ENCODE results near the gene PNLDC1.
A peak's percentile ranks its signal among the peaks of the same experiment; 100 is the strongest.

Gene PNLDC1, protein sequence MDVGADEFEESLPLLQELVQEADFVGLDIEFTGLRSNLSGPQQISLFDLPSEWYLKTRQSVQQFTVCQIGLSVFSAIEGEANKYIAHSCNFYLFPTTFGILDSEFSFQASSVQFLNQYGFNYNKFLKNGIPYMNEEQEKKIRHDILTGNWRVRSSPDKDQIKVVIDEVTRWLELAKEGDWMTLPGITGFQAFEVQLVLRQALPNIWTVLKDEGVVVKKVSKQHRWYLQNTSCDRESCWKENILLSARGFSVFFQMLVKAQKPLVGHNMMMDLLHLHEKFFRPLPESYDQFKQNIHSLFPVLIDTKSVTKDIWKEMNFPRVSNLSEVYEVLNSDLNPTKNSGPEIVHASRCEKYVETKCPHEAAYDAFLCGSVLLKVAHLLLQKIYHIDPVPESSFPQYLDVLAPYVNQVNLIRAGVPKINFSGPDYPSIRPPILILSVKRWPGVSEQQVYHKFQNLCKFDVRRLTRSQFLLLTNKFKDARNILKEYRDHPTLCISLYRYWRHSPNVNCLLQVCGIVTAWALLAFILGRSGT

DNA sequence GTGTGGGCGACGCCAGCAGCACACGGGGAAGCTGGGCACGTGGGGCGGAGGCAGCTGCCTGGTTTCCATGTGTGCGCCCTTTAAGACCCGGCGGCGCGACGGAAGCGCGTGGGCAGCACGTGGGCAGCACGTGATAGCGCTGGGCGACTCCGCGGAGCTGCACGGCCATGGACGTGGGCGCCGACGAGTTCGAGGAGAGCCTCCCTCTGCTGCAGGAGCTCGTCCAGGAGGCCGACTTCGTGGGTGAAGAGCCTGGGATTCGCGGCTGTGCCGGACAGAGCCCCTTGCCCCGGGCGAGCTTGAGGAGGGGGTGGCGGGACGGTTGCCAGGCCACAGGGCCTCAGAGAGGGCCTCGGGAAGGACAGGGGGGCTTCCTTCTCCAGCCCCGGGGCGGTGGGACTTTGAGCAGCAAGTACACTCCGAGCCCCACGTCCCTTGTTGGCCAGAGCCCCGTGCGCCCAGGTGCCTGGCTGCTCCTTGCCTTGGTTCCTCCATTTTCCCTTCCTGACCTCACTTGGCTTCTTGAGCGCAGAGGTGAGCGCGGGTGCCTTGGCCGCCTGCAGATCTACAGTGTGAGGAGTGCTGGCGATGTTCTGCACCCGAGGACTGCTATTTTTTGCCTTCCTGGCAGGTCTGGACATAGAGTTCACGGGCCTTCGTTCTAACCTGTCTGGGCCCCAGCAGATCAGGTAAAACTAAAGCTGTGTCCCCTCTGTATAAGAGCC lies at the start of gene PNLDC1:
TSS of gene PNLDC1 (plus strand) at position 136 of the 725 bp plus-strand sequence. CDS start at position 168, 32 bp downstream.
- Histone ChIP-seq H3K36me3 (ENCODE audit: control insufficient read depth, insufficient read depth, low read length) (peaks cover 43% of the 10 kb centered on the region), H3K27me3 (ENCODE audit: control insufficient read depth, insufficient read depth, low read length) (no peaks in the 10 kb centered on the region), H3K9me3 (ENCODE audit: control insufficient read depth, insufficient read depth, low read length) (no peaks in the 10 kb centered on the region), H3K9ac (ENCODE audit: low read depth, low read length) (no peak within 1 kb of the TSS), H3K4me3 (ENCODE audit: low read depth, low read length) (no peak within 1 kb of the TSS), H3K27ac (ENCODE audit: low read depth, low read length) (no peak within 1 kb of the TSS), H3K4me1 (ENCODE audit: control insufficient read depth, insufficient read depth, low read length) (no peaks in the 10 kb centered on the region; the same call in 1 of the 2 replicates)

- Histone ChIP-seq H3K9me3 (ENCODE audit: control insufficient read depth, insufficient read depth, low read length) (no peaks in the 10 kb centered on the region), H3K4me3 (ENCODE audit: low read depth, low read length) (no peak overlapping the region), H3K9ac (ENCODE audit: low read depth, low read length) (no peak overlapping the region), H3K27me3 (ENCODE audit: control insufficient read depth, insufficient read depth, low read length) (no peaks in the 10 kb centered on the region), H3K4me1 (ENCODE audit: control insufficient read depth, insufficient read depth, low read length) (no peaks in the 10 kb centered on the region), H3K36me3 (ENCODE audit: control insufficient read depth, insufficient read depth, low read length) (peaks cover 100% of the 10 kb centered on the region), H3K27ac (ENCODE audit: low read depth, low read length) (no peak overlapping the region)
Observed at GRCh38 chr6:159751448-159751847, 48.6 kb upstream of the PNLDC1 start.

DNA sequence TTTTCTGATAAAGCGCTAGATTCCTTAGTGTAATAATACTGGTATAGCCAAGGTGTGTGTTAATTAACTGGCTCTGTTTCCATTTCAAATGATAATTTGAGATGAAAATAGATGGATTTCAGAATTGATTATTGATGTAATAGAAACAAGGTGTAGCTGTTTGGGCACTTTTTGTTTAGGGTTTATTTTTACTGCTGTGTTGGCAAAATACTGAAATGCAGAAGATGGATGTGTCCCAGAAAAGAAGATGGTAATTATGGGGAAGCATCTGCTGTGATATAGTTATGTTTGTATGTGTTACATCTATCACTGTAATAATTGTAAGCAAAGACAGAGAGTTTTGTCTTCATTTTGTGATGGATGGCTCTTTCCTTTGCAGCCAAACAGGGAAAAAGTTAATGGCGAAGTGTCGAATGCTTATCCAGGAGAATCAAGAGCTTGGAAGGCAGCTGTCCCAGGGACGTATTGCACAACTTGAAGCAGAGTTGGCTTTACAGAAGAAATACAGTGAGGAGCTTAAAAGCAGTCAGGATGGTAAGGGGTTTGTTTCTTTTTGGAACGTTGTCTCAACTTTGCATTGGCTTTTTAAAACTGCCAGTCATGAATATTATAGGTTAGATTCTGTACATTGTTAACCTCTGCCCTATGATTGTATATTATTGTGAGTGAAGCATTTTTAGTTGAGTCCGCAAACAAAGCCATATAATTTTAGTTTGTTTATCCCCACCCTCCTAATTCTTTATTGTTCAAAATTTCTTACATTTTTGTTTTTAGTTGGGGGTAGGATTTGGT lies 46.8 kb upstream of the PNLDC1 start:
- Histone ChIP-seq H3K4me3 (ENCODE audit: low read depth, low read length) (no peak overlapping the region), H3K36me3 (ENCODE audit: control insufficient read depth, insufficient read depth, low read length) (peaks cover 98% of the 10 kb centered on the region), H3K27me3 (ENCODE audit: control insufficient read depth, insufficient read depth, low read length) (no peaks in the 10 kb centered on the region), H3K4me1 (ENCODE audit: control insufficient read depth, insufficient read depth, low read length) (no peaks in the 10 kb centered on the region), H3K27ac (ENCODE audit: low read depth, low read length) (no peak overlapping the region), H3K9ac (ENCODE audit: low read depth, low read length) (no peak overlapping the region), H3K9me3 (ENCODE audit: control insufficient read depth, insufficient read depth, low read length) (no peaks in the 10 kb centered on the region)

GRCh38 chr6:159754401-159754800 lies 45.7 kb upstream of the PNLDC1 start:
- no peak overlapping the region for H3K9ac ChIP-seq (ENCODE audit: low read depth, low read length)
- no peak overlapping the region for H3K27ac ChIP-seq (ENCODE audit: low read depth, low read length)
- no peak overlapping the region for H3K4me3 ChIP-seq (ENCODE audit: low read depth, low read length)
- H3K4me1 ChIP-seq (ENCODE audit: control insufficient read depth, insufficient read depth, low read length), result peaks cover under 1% of the 10 kb centered on the region; the same call in 1 of the 2 replicates
- H3K27me3 ChIP-seq (ENCODE audit: control insufficient read depth, insufficient read depth, low read length), result no peaks in the 10 kb centered on the region
- no peaks in the 10 kb centered on the region for H3K9me3 ChIP-seq (ENCODE audit: control insufficient read depth, insufficient read depth, low read length)
- H3K36me3 ChIP-seq (ENCODE audit: control insufficient read depth, insufficient read depth, low read length), result peaks cover 93% of the 10 kb centered on the region

DNA sequence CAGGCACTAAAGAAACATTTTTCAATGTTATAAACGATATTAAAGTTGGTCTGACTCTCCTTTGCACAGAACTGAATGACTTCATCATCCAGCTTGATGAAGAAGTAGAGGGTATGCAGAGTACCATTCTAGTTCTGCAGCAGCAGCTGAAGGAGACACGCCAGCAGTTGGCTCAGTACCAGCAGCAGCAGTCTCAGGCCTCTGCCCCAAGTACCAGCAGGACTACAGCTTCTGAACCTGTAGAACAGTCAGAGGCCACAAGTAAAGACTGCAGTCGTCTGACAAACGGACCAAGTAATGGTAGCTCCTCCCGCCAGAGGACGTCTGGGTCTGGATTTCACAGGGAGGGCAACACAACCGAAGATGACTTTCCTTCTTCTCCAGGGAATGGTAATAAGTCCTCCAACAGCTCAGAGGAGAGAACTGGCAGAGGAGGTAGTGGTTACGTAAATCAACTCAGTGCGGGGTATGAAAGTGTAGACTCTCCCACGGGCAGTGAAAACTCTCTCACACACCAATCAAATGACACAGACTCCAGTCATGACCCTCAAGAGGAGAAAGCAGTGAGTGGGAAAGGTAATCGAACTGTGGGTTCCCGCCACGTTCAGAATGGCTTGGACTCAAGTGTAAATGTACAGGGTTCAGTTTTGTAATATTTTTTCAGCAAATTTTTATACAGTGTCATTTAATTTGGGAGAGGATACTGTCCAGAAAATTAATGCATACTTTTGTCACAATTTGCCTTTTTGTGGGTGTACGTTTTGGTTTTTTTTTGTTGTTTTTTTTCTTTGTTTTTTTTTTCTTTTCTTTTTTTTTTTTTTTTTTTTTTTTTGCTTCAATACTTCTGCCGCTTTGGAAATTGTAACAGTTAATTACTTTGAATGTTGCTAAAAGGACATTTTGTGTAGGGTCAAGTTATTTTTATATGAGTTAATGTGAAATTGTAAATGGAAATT lies 44.8 kb upstream of the PNLDC1 start:
- no peaks in the 10 kb centered on the region for H3K27me3 ChIP-seq (ENCODE audit: control insufficient read depth, insufficient read depth, low read length)
- H3K9me3 ChIP-seq (ENCODE audit: control insufficient read depth, insufficient read depth, low read length), result no peaks in the 10 kb centered on the region
- H3K9ac ChIP-seq (ENCODE audit: low read depth, low read length), result no peak overlapping the region
- H3K36me3 ChIP-seq (ENCODE audit: control insufficient read depth, insufficient read depth, low read length), result peaks cover 89% of the 10 kb centered on the region
- no peak overlapping the region for H3K4me3 ChIP-seq (ENCODE audit: low read depth, low read length)
- H3K27ac ChIP-seq (ENCODE audit: low read depth, low read length), result no peak overlapping the region
- peaks cover 9% of the 10 kb centered on the region for H3K4me1 ChIP-seq (ENCODE audit: control insufficient read depth, insufficient read depth, low read length)

DNA sequence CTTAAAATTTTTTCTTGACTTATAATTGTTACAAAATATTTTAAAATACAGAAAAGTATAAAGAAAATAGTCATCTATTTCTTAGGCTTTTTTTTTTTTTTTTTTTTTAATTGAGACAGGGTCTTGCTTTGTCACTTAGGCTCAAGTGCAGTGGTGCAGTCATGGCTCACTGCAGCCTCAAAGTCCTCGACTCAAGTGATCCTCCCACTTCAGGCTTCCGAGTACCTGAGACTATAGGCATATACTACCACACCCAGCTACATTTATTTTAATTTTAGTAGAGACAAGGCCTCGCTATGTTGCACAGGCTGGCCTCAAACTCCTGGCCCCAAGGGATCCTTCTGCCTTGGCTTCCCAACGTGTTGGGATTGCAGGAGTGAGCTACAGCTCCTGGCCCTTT lies 43.6 kb upstream of the PNLDC1 start:
- Histone ChIP-seq H3K27ac (ENCODE audit: low read depth, low read length) (no peak overlapping the region), H3K36me3 (ENCODE audit: control insufficient read depth, insufficient read depth, low read length) (peaks cover 76% of the 10 kb centered on the region), H3K4me1 (ENCODE audit: control insufficient read depth, insufficient read depth, low read length) (peaks cover 19% of the 10 kb centered on the region), H3K9me3 (ENCODE audit: control insufficient read depth, insufficient read depth, low read length) (no peaks in the 10 kb centered on the region), H3K9ac (ENCODE audit: low read depth, low read length) (no peak overlapping the region), H3K4me3 (ENCODE audit: low read depth, low read length) (no peak overlapping the region), H3K27me3 (ENCODE audit: control insufficient read depth, insufficient read depth, low read length) (no peaks in the 10 kb centered on the region)

GRCh38 chr6:159758031-159759001 lies 41.8 kb upstream of the PNLDC1 start:
- Histone ChIP-seq H3K9me3 (ENCODE audit: control insufficient read depth, insufficient read depth, low read length) (no peaks in the 10 kb centered on the region), H3K27me3 (ENCODE audit: control insufficient read depth, insufficient read depth, low read length) (no peaks in the 10 kb centered on the region), H3K36me3 (ENCODE audit: control insufficient read depth, insufficient read depth, low read length) (peaks cover 65% of the 10 kb centered on the region), H3K9ac (ENCODE audit: low read depth, low read length) (no peak overlapping the region), H3K4me3 (ENCODE audit: low read depth, low read length) (no peak overlapping the region), H3K27ac (ENCODE audit: low read depth, low read length) (peak overlapping the region; percentile 36), H3K4me1 (ENCODE audit: control insufficient read depth, insufficient read depth, low read length) (peaks cover 25% of the 10 kb centered on the region)

GRCh38 chr6:159759645-159760044 lies 40.4 kb upstream of the PNLDC1 start:
- Histone ChIP-seq H3K4me1 (ENCODE audit: control insufficient read depth, insufficient read depth, low read length) (peaks cover 25% of the 10 kb centered on the region), H3K9ac (ENCODE audit: low read depth, low read length) (no peak overlapping the region), H3K9me3 (ENCODE audit: control insufficient read depth, insufficient read depth, low read length) (no peaks in the 10 kb centered on the region), H3K27me3 (ENCODE audit: control insufficient read depth, insufficient read depth, low read length) (no peaks in the 10 kb centered on the region), H3K36me3 (ENCODE audit: control insufficient read depth, insufficient read depth, low read length) (peaks cover 61% of the 10 kb centered on the region), H3K27ac (ENCODE audit: low read depth, low read length) (peak overlapping the region; percentile 97), H3K4me3 (ENCODE audit: low read depth, low read length) (no peak overlapping the region)

- no peaks in the 10 kb centered on the region for H3K9me3 ChIP-seq (ENCODE audit: control insufficient read depth, insufficient read depth, low read length)
- peak overlapping the region; percentile 43; the same call in 1 of the 2 replicates for H3K9ac ChIP-seq (ENCODE audit: low read depth, low read length)
- H3K4me3 ChIP-seq (ENCODE audit: low read depth, low read length), result peak overlapping the region; percentile 85; the same call in 1 of the 2 replicates
- H3K4me1 ChIP-seq (ENCODE audit: control insufficient read depth, insufficient read depth, low read length), result peaks cover 25% of the 10 kb centered on the region
- H3K27me3 ChIP-seq (ENCODE audit: control insufficient read depth, insufficient read depth, low read length), result no peaks in the 10 kb centered on the region
- peaks cover 59% of the 10 kb centered on the region for H3K36me3 ChIP-seq (ENCODE audit: control insufficient read depth, insufficient read depth, low read length)
- H3K27ac ChIP-seq (ENCODE audit: low read depth, low read length), result peak overlapping the region; percentile 97
Observed at GRCh38 chr6:159760602-159761057, 39.4 kb upstream of the PNLDC1 start.
